ENCODE data around the gene RELT.
A peak's percentile ranks its signal among the peaks of the same experiment; 100 is the strongest.

Gene RELT

GRCh38 chr11:73376160-73376802, at the start of gene RELT:
TSS of gene RELT (plus strand) at chr11:73376399. CDS start at chr11:73389137, 12,738 bp downstream.
- no peaks in the 10 kb centered on the region for H3K4me1 ChIP-seq
- no peak within 1 kb of the TSS for H3K9ac ChIP-seq
- no peaks in the 10 kb centered on the region for H3K79me2 ChIP-seq
- no peaks in the 10 kb centered on the region for H3K36me3 ChIP-seq (ENCODE audit: control insufficient read depth, insufficient read depth, low read length)
- peak within 1 kb of the TSS; percentile 61 for H3K4me2 ChIP-seq (ENCODE audit: low read length)
- H3K27me3 ChIP-seq (ENCODE audit: control insufficient read depth, insufficient read depth, low read length), result no peaks in the 10 kb centered on the region
- TF ChIP-seq CTCF (IDR thresholded peaks at IDR 0.05), result peak; percentile 83
- peak within 1 kb of the TSS; percentile 49 for H3K4me3 ChIP-seq (ENCODE audit: low read depth, low read length)
- H2AFZ ChIP-seq, result peak within 1 kb of the TSS; percentile 80
- no peaks in the 10 kb centered on the region for H3K9me3 ChIP-seq (ENCODE audit: control insufficient read depth, low read length)
- peak within 1 kb of the TSS; percentile 45 for H3K27ac ChIP-seq

GRCh38 chr11:73326929-73327811, 49.0 kb upstream of the RELT start:
- H3K4me3 ChIP-seq (ENCODE audit: low read depth, low read length), result no peak overlapping the region
- H3K4me1 ChIP-seq, result peaks cover 16% of the 10 kb centered on the region
- H3K9me3 ChIP-seq (ENCODE audit: control insufficient read depth, low read length), result no peaks in the 10 kb centered on the region
- H3K79me2 ChIP-seq, result peaks cover 17% of the 10 kb centered on the region
- H3K4me2 ChIP-seq (ENCODE audit: low read length), result no peak overlapping the region
- no peak overlapping the region for H2AFZ ChIP-seq
- H3K27me3 ChIP-seq (ENCODE audit: control insufficient read depth, insufficient read depth, low read length), result no peaks in the 10 kb centered on the region
- no peak overlapping the region for H3K27ac ChIP-seq
- H3K9ac ChIP-seq, result no peak overlapping the region
- no peaks in the 10 kb centered on the region for H3K36me3 ChIP-seq (ENCODE audit: control insufficient read depth, insufficient read depth, low read length)
- TF ChIP-seq CTCF (IDR thresholded peaks at IDR 0.05), result no peak

GRCh38 chr11:73327812-73328364, 48.3 kb upstream of the RELT start:
- Histone ChIP-seq H3K36me3 (ENCODE audit: control insufficient read depth, insufficient read depth, low read length) (no peaks in the 10 kb centered on the region), H3K27me3 (ENCODE audit: control insufficient read depth, insufficient read depth, low read length) (no peaks in the 10 kb centered on the region), H3K4me2 (ENCODE audit: low read length) (no peak overlapping the region), H2AFZ (no peak overlapping the region), H3K9ac (no peak overlapping the region), H3K27ac (no peak overlapping the region), H3K79me2 (peaks cover 17% of the 10 kb centered on the region), H3K4me3 (ENCODE audit: low read depth, low read length) (no peak overlapping the region), H3K9me3 (ENCODE audit: control insufficient read depth, low read length) (no peaks in the 10 kb centered on the region), H3K4me1 (peaks cover 11% of the 10 kb centered on the region)
- TF ChIP-seq CTCF (IDR thresholded peaks at IDR 0.05), result no peak

- H3K9me3 ChIP-seq (ENCODE audit: control insufficient read depth, low read length), result no peaks in the 10 kb centered on the region
- peaks cover 7% of the 10 kb centered on the region for H3K79me2 ChIP-seq
- no peak overlapping the region for H3K4me2 ChIP-seq (ENCODE audit: low read length)
- H3K27me3 ChIP-seq (ENCODE audit: control insufficient read depth, insufficient read depth, low read length), result no peaks in the 10 kb centered on the region
- H3K36me3 ChIP-seq (ENCODE audit: control insufficient read depth, insufficient read depth, low read length), result no peaks in the 10 kb centered on the region
- peaks cover 8% of the 10 kb centered on the region for H3K4me1 ChIP-seq
- no peak overlapping the region for H3K4me3 ChIP-seq (ENCODE audit: low read depth, low read length)
- H3K27ac ChIP-seq, result peak overlapping the region; percentile 15
- peak; percentile 22 for TF ChIP-seq CTCF (IDR thresholded peaks at IDR 0.05)
- no peak overlapping the region for H2AFZ ChIP-seq
- no peak overlapping the region for H3K9ac ChIP-seq
Observed at GRCh38 chr11:73330569-73331093, 45.6 kb upstream of the RELT start.

Measured in parathyroid adenoma (tissue), 2 donors.